Measurements from ENCODE around the gene FKBP6.
"Not testable (repeated sequence)": the region's sequence is repeated elsewhere in the genome, so short reads cannot be mapped to it uniquely, and the experiment has no call there.

- TF ChIP-seq ZNF292 (CRISPR knock-in tag; IDR thresholded peaks at IDR 0.05; ENCODE audit: borderline replicate concordance, low read depth); POLR2A (IDR thresholded peaks at IDR 0.05; ENCODE audit: insufficient read depth in 1 of 2, low read depth in 2 of 2, low read length in 2 of 2); LRRFIP1 (CRISPR knock-in tag; conservative IDR thresholded peaks at IDR 0.05); TAF1 (CRISPR knock-in tag; IDR thresholded peaks at IDR 0.05); MLLT10 (CRISPR knock-in tag; IDR thresholded peaks at IDR 0.05); ZNF546 (CRISPR knock-in tag; conservative IDR thresholded peaks at IDR 0.05): not testable (repeated sequence)
- TF ChIP-seq, protein P1, sequence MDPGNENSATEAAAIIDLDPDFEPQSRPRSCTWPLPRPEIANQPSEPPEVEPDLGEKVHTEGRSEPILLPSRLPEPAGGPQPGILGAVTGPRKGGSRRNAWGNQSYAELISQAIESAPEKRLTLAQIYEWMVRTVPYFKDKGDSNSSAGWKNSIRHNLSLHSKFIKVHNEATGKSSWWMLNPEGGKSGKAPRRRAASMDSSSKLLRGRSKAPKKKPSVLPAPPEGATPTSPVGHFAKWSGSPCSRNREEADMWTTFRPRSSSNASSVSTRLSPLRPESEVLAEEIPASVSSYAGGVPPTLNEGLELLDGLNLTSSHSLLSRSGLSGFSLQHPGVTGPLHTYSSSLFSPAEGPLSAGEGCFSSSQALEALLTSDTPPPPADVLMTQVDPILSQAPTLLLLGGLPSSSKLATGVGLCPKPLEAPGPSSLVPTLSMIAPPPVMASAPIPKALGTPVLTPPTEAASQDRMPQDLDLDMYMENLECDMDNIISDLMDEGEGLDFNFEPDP (CRISPR knock-in tag; conservative IDR thresholded peaks at IDR 0.05) = not testable (repeated sequence)
These were observed 512 bp upstream of the FKBP6 start for GRCh38 chr7:73327449-73327848.

Data from HepG2 (cell line).